Naive thymus-derived CD4-positive, alpha-beta T cell (primary cell): ENCODE results near the gene KCNK7. TPM values are rescaled to one million over a fixed set of nuclear protein-coding genes. Genes with fewer than 3 reads are reported as not detected.

Experiments used
- ATAC-seq: fragments of 150-1000 bp; cut with Tn5 transposase; 2 replicates; pipeline ENCODE4 v1.10.0; 2021; ENCODE audit warnings: mild to moderate bottlenecking, moderate library complexity
- CTCF ChIA-PET: fragments of 350-600 bp; sonication (Branson Sonifier 250); formaldehyde crosslinking; loops from one replicate; lab custom pipeline; 2021; ENCODE audit warnings: antibody characterized with exemption; lab: Charles Lee
- POLR2A ChIA-PET: fragments of 350-600 bp; sonication (Branson Sonifier 250); formaldehyde crosslinking; loops from one replicate; lab custom pipeline; 2021; ENCODE audit warnings: antibody characterized with exemption, inconsistent platforms; lab: Charles Lee
- DNase-seq, 9 donors: peaks; one replicate each; pipeline versions ENCODE4 v3.0.0 to v3.0.0-alpha.2; 2020 to 2022; ENCODE audit warnings: mixed read lengths in 1 of 9
- H3K27ac ChIP-seq: one replicate; pipeline ENCODE4 v1.7.0; 2013; ENCODE audit warnings: mild to moderate bottlenecking, low read depth, low read length, moderate library complexity
- H3K27me3 ChIP-seq, 2 donors: one replicate each; pipeline ENCODE4 v1.7.0; 2013; ENCODE audit warnings: low read length in 2 of 2, mild to moderate bottlenecking in 2 of 2, moderate library complexity in 2 of 2; ENCODE audit not compliant: control insufficient read depth in 2 of 2, insufficient read depth in 2 of 2
- H3K36me3 ChIP-seq, 3 experiments: 1 replicate in 2 of 3; 2 replicates in 1 of 3; pipeline ENCODE4 v1.7.0; 2013; ENCODE audit warnings: low read length in 3 of 3, mild to moderate bottlenecking in 3 of 3, moderate library complexity in 1 of 3; ENCODE audit not compliant: insufficient read depth in 3 of 3, control insufficient read depth in 2 of 3
- H3K4me1 ChIP-seq, 2 donors: one replicate each; pipeline ENCODE4 v1.7.0; 2013; ENCODE audit warnings: low read length in 2 of 2, mild to moderate bottlenecking in 2 of 2, moderate library complexity in 1 of 2; ENCODE audit not compliant: control insufficient read depth in 2 of 2, insufficient read depth in 2 of 2
- H3K4me3 ChIP-seq: 2 replicates; pipeline ENCODE4 v1.7.0; 2013; ENCODE audit warnings: mild to moderate bottlenecking, low read length
- H3K9me3 ChIP-seq, 3 experiments: 1 replicate in 2 of 3; 2 replicates in 1 of 3; pipeline ENCODE4 v1.7.0; 2013; ENCODE audit warnings: low read length in 3 of 3; ENCODE audit not compliant: control insufficient read depth in 2 of 3
- H3K27ac Mint-ChIP-seq, 9 donors: one replicate each; pipeline ENCODE4 v1.8.0; 2020 to 2022; ENCODE audit warnings: mixed read lengths in 9 of 9, mild to moderate bottlenecking in 8 of 9, moderate library complexity in 5 of 9, inconsistent platforms in 2 of 9
- H3K27me3 Mint-ChIP-seq, 5 donors: one replicate each; pipeline ENCODE4 v1.8.0; 2021 to 2022; ENCODE audit warnings: mixed read lengths in 5 of 5, mild to moderate bottlenecking in 1 of 5
- H3K36me3 Mint-ChIP-seq, 5 donors: one replicate each; pipeline ENCODE4 v1.8.0; 2020 to 2022; ENCODE audit warnings: mixed read lengths in 5 of 5, mild to moderate bottlenecking in 3 of 5, inconsistent platforms in 1 of 5
- H3K4me1 Mint-ChIP-seq, 7 donors: one replicate each; pipeline ENCODE4 v1.8.0; 2020 to 2022; ENCODE audit warnings: mixed read lengths in 7 of 7, mild to moderate bottlenecking in 3 of 7, inconsistent platforms in 1 of 7
- H3K4me3 Mint-ChIP-seq, 10 donors: one replicate each; pipeline ENCODE4 v1.8.0; 2020 to 2022; ENCODE audit warnings: mild to moderate bottlenecking in 10 of 10, mixed read lengths in 10 of 10, moderate library complexity in 6 of 10, inconsistent platforms in 2 of 10
- H3K9me3 Mint-ChIP-seq, 11 donors: one replicate each; pipeline ENCODE4 v1.8.0; 2020 to 2022; ENCODE audit warnings: mixed read lengths in 11 of 11, mild to moderate bottlenecking in 4 of 11, inconsistent platforms in 1 of 11, moderate library complexity in 1 of 11
- intact Hi-C, 2 donors: fragments of 100-400 bp; cut with micrococcal nuclease; formaldehyde crosslinking; loops; one replicate each; pipeline ENCODE4 v1.15.1; 2023
- polyA plus RNA-seq, 2 donors: library from polyadenylated mRNA; unstranded; fragments of 300-500 nt; fragmentation: Illumina TruSeq; gene quantifications; one replicate each; pipeline ENCODE4 v1.2.3, GENCODE V29; 2021
- total RNA-seq, 6 experiments: library from RNA in 5 of 6; stranded (reverse) in 5 of 6; gene quantifications; 1 replicate in 5 of 6; 2 replicates in 1 of 6; pipeline ENCODE4 v1.2.3 and lab custom pipeline; 2021 to 2026

The KCNK7 gene
- total and polyA plus RNA-seq, 7 experiments from 2014 or later = 0.25 to 9.2 (median 3.8) TPM; not detected in 1

- H3K27me3 ChIP-seq = no peaks in the 10 kb centered on the region
- no peaks in the 10 kb centered on the region for H3K9me3 ChIP-seq
- peaks cover 0 to 2% (median 0%) of the 10 kb centered on the region in 11 donors for H3K9me3 Mint-ChIP-seq
- ChIA-PET CTCF (interaction anchor here (12.7 kb wide), 1 partner anchor 47 kb away, joined by 126 read pairs; no protein-coding TSS in a partner anchor), POLR2A (interaction anchor here (1.2 to 7.2 kb wide), 3 partner anchors 8 to 42 kb away, joined by 5 to 66 read pairs (median 61); partner anchors contain the start of genes EHBP1L1 and KCNK7)
- intact Hi-C loops = no loop called here
- peaks cover 9 to 69% (median 17%) of the 10 kb centered on the region in 3 experiments for H3K36me3 ChIP-seq
- H3K4me1 ChIP-seq = peaks cover 11 to 16% of the 10 kb centered on the region in 2 donors
- H3K4me1 Mint-ChIP-seq = peaks cover 16 to 53% (median 31%) of the 10 kb centered on the region in 7 donors
- no peak overlapping the region for H3K4me3 ChIP-seq
- no peak overlapping the region for H3K27ac ChIP-seq
- ATAC-seq (no peak), DNase-seq (no peak)
- no peak overlapping the region for H3K27ac Mint-ChIP-seq
- no peaks in the 10 kb centered on the region for H3K27me3 Mint-ChIP-seq
- peaks cover 0 to 17% (median 6%) of the 10 kb centered on the region in 5 donors for H3K36me3 Mint-ChIP-seq
- H3K4me3 Mint-ChIP-seq = no peak overlapping the region
Observed at GRCh38 chr11:65584723-65585171, 10.9 kb downstream of the KCNK7 start.

- H3K4me3 ChIP-seq = no peak overlapping the region
- peaks cover 0 to 17% (median 6%) of the 10 kb centered on the region in 5 donors for H3K36me3 Mint-ChIP-seq
- H3K27me3 ChIP-seq = no peaks in the 10 kb centered on the region
- H3K27me3 Mint-ChIP-seq = no peaks in the 10 kb centered on the region
- peaks cover 16 to 51% (median 32%) of the 10 kb centered on the region in 7 donors for H3K4me1 Mint-ChIP-seq
- peaks cover 11 to 16% of the 10 kb centered on the region in 2 donors for H3K4me1 ChIP-seq
- H3K9me3 Mint-ChIP-seq = peaks cover 0 to 2% (median 0%) of the 10 kb centered on the region in 11 donors
- DNase-seq (no peak), ATAC-seq (no peak)
- peak overlapping the region in 4 of 9 donors; percentile 28 to 73 (median 52) for H3K27ac Mint-ChIP-seq
- H3K9me3 ChIP-seq = no peaks in the 10 kb centered on the region
- H3K27ac ChIP-seq = no peak overlapping the region
- H3K36me3 ChIP-seq = peaks cover 10 to 70% (median 17%) of the 10 kb centered on the region in 3 experiments
- intact Hi-C loops = no loop called here
- POLR2A ChIA-PET = interaction anchor here (0.5 to 1.2 kb wide), 3 partner anchors 9 to 526 kb away, joined by 3 to 5 read pairs (median 3); partner anchors contain the start of genes EHBP1L1 and KCNK7
- H3K4me3 Mint-ChIP-seq = no peak overlapping the region
- CTCF ChIA-PET = interaction anchor here (12.7 kb wide), 1 partner anchor 46 kb away, joined by 126 read pairs; no protein-coding TSS in a partner anchor
Observed at GRCh38 chr11:65584106-65584505, 11.5 kb downstream of the KCNK7 start.

- CTCF ChIA-PET = interaction anchor here (12.7 kb wide), 1 partner anchor 46 kb away, joined by 126 read pairs; no protein-coding TSS in a partner anchor
- intact Hi-C loops = no loop called here
- H3K27me3 Mint-ChIP-seq = no peaks in the 10 kb centered on the region
- peak overlapping the region in 6 of 9 donors; percentile 46 to 77 (median 60) for H3K27ac Mint-ChIP-seq
- Histone ChIP-seq H3K36me3 (peaks cover 10 to 75% (median 17%) of the 10 kb centered on the region in 3 experiments), H3K9me3 (no peaks in the 10 kb centered on the region), H3K27me3 (no peaks in the 10 kb centered on the region), H3K4me1 (peaks cover 8 to 15% of the 10 kb centered on the region in 2 donors), H3K4me3 (no peak overlapping the region), H3K27ac (no peak overlapping the region)
- H3K4me3 Mint-ChIP-seq = no peak overlapping the region
- no peak for DNase-seq
- no peak for ATAC-seq
- H3K36me3 Mint-ChIP-seq = peaks cover 0 to 17% (median 6%) of the 10 kb centered on the region in 5 donors
- POLR2A ChIA-PET = interaction anchor here (0.5 to 1.1 kb wide), 3 partner anchors 8 to 527 kb away, joined by 3 read pairs; partner anchors contain the start of genes EHBP1L1 and PCNX3
- peaks cover 0 to 2% (median 0%) of the 10 kb centered on the region in 11 donors for H3K9me3 Mint-ChIP-seq
- peaks cover 15 to 51% (median 37%) of the 10 kb centered on the region in 7 donors for H3K4me1 Mint-ChIP-seq
Observed at GRCh38 chr11:65583589-65583988, 12.0 kb downstream of the KCNK7 start.

DNA sequence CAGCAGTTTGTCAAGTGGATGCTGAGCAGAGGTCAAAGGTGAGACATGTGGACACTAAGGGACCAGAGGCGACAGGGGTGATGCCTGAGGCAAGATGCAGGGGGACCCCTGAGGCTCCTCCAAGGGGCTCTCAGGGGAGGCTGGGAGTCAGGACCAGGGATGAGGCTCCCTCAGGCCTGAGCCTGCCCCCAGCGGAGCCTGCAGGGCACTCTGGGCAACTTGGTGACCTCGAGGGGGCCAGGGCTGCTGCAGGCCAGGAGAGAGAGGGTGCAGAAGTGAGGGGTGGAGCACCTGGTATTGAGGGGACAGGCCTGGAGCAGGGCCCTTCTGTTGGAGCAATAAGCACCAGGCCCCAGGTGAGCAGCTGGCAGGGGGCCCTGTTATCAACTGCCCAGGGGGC, 13.7 kb downstream of the KCNK7 start:
- CTCF ChIA-PET = interaction anchor here (1.1 kb wide), 1 partner anchor 41 kb away, joined by 3 read pairs; no protein-coding TSS in a partner anchor
- H3K27me3 Mint-ChIP-seq = no peaks in the 10 kb centered on the region
- H3K36me3 Mint-ChIP-seq = peaks cover 0 to 17% (median 10%) of the 10 kb centered on the region in 5 donors
- Histone ChIP-seq H3K27me3 (no peaks in the 10 kb centered on the region), H3K9me3 (no peaks in the 10 kb centered on the region), H3K36me3 (peaks cover 10 to 76% (median 17%) of the 10 kb centered on the region in 3 experiments), H3K27ac (no peak overlapping the region), H3K4me1 (peaks cover 11 to 17% of the 10 kb centered on the region in 2 donors), H3K4me3 (no peak overlapping the region)
- POLR2A ChIA-PET = interaction anchor here (1.1 to 1.5 kb wide), 3 partner anchors 9 to 76 kb away, joined by 3 to 4 read pairs (median 3); partner anchors contain the start of genes FAM89B and LTBP3
- intact Hi-C loops = no loop called here
- ATAC-seq (no peak), DNase-seq (no peak)
- H3K4me3 Mint-ChIP-seq = no peak overlapping the region
- peaks cover 0 to 2% (median 0%) of the 10 kb centered on the region in 11 donors for H3K9me3 Mint-ChIP-seq
- peak overlapping the region in 8 of 9 donors; percentile 52 to 84 (median 70) for H3K27ac Mint-ChIP-seq
- H3K4me1 Mint-ChIP-seq = peaks cover 12 to 46% (median 34%) of the 10 kb centered on the region in 7 donors

GRCh38 chr11:65580756-65581155, 14.8 kb downstream of the KCNK7 start:
- DNase-seq (no peak), ATAC-seq (no peak)
- H3K9me3 Mint-ChIP-seq = no peaks in the 10 kb centered on the region
- H3K27ac ChIP-seq = no peak overlapping the region
- intact Hi-C loops = no loop called here
- peaks cover 12 to 36% (median 30%) of the 10 kb centered on the region in 7 donors for H3K4me1 Mint-ChIP-seq
- CTCF ChIA-PET = interaction anchor here (0.6 kb wide), 1 partner anchor 866 kb away, joined by 3 read pairs; no protein-coding TSS in a partner anchor
- H3K4me3 Mint-ChIP-seq = no peak overlapping the region
- no peak overlapping the region for H3K4me3 ChIP-seq
- peaks cover 17 to 21% of the 10 kb centered on the region in 2 donors for H3K4me1 ChIP-seq
- H3K27me3 ChIP-seq = no peaks in the 10 kb centered on the region
- peaks cover 10 to 66% (median 17%) of the 10 kb centered on the region in 3 experiments for H3K36me3 ChIP-seq
- POLR2A ChIA-PET = interaction anchor here (0.6 to 1.1 kb wide), 2 partner anchors 58 to 75 kb away, joined by 3 to 4 read pairs; no protein-coding TSS in a partner anchor
- peak overlapping the region in 2 of 9 donors; percentile 51 to 62 for H3K27ac Mint-ChIP-seq
- H3K27me3 Mint-ChIP-seq = no peaks in the 10 kb centered on the region
- peaks cover 0 to 17% (median 10%) of the 10 kb centered on the region in 5 donors for H3K36me3 Mint-ChIP-seq
- H3K9me3 ChIP-seq = no peaks in the 10 kb centered on the region

DNA sequence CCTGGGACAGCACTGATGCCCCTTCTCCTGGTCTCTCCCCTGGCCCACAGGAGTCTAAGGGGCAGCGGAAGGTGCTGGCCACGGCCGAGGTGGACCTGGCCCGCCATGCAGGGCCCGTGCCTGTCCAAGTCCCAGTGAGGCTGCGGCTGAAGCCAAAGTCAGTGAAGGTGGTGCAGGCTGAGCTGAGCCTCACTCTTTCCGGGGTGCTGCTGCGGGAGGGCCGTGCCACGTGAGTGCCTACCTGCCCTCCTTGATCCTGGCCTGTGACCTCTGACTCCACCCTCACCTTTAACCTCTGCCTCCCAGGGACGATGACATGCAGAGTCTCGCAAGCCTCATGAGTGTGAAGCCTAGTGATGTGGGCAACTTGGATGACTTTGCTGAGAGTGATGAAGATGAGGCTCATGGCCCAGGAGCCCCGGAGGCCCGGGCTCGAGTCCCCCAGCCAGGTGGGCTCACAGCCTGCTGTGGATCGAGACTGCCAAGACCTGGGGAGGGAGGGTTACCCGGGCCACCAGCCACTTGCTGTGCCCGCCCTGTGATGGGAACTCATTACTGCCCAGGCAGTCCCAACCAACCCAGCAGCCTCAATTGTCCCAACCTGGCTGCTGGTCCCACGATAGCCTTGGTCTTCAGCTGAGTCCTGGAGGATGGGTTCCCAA, 15.4 kb downstream of the KCNK7 start:
- intact Hi-C loops = no loop called here
- Mint-ChIP-seq H3K36me3 (peaks cover 0 to 17% (median 10%) of the 10 kb centered on the region in 5 donors), H3K9me3 (no peaks in the 10 kb centered on the region), H3K4me3 (peak overlapping the region in 1 of 10 donors; percentile 68), H3K4me1 (peaks cover 16 to 41% (median 35%) of the 10 kb centered on the region in 7 donors), H3K27ac (peak overlapping the region in 1 of 9 donors; percentile 46), H3K27me3 (no peaks in the 10 kb centered on the region)
- ATAC-seq = no peak
- Histone ChIP-seq H3K36me3 (peaks cover 10 to 62% (median 17%) of the 10 kb centered on the region in 3 experiments), H3K9me3 (no peaks in the 10 kb centered on the region), H3K27ac (no peak overlapping the region), H3K27me3 (no peaks in the 10 kb centered on the region), H3K4me3 (no peak overlapping the region), H3K4me1 (peaks cover 21 to 25% of the 10 kb centered on the region in 2 donors)
- ChIA-PET CTCF (no interaction called here), POLR2A (interaction anchor here (0.6 kb wide), 1 partner anchor 59 kb away, joined by 4 read pairs; no protein-coding TSS in a partner anchor)
- no peak for DNase-seq
